Mammary epithelial cell (primary cell): Measurements from ENCODE around the gene BCAS3.

Source experiments
- CTCF ChIP-seq, 2 donors: IDR thresholded peaks in 1 of 2; conservative IDR thresholded peaks in 1 of 2; 2 replicates each; pipeline ENCODE4 v1.5.1; 2011 to 2012; ENCODE audit warnings: inconsistent platforms in 2 of 2, low read length in 2 of 2, mild to moderate bottlenecking in 2 of 2, control low read depth in 1 of 2, low read depth in 1 of 2; ENCODE audit not compliant: insufficient read depth in 1 of 2; ENCODE audit errors: extremely low read depth in 1 of 2
- EZH2 ChIP-seq: IDR thresholded peaks from 2 replicates; pipeline ENCODE4 v1.6.1; 2012; ENCODE audit warnings: low read length, inconsistent platforms, borderline replicate concordance

- TF ChIP-seq CTCF (conservative IDR thresholded peaks at IDR 0.05 in 1 of 2, IDR thresholded peaks at IDR 0.05 in 1 of 2; ENCODE audit: extremely low read depth in 1 of 2, insufficient read depth in 1 of 2, low read depth in 1 of 2, low read length in 2 of 2) (no peak), EZH2 (no peak)
These were observed 674.2 kb downstream of the BCAS3 start for GRCh38 chr17:61351745-61352407.
